Memory B cell (primary cell): ENCODE results near the gene VPS45.
A peak's percentile ranks its signal among the peaks of the same experiment; 100 is the strongest.

Source experiments
- ATAC-seq: fragments of 150-1000 bp; cut with Tn5 transposase; 2 replicates; pipeline ENCODE4 v1.10.0; 2021; ENCODE audit warnings: low read depth, mild to moderate bottlenecking, moderate library complexity
- DNase-seq, 2 donors: peaks; one replicate each; pipeline ENCODE4 v3.0.0; 2022; ENCODE audit warnings: low spot score in 2 of 2
- H3K27ac Mint-ChIP-seq: one replicate; pipeline ENCODE4 v1.8.0; 2022; ENCODE audit warnings: mild to moderate bottlenecking, moderate library complexity, mixed read lengths
- H3K27me3 Mint-ChIP-seq: one replicate; pipeline ENCODE4 v1.8.0; 2022; ENCODE audit warnings: mixed read lengths
- H3K36me3 Mint-ChIP-seq: one replicate; pipeline ENCODE4 v1.8.0; 2022; ENCODE audit warnings: mild to moderate bottlenecking, mixed read lengths
- H3K4me1 Mint-ChIP-seq: one replicate; pipeline ENCODE4 v1.8.0; 2022; ENCODE audit warnings: mixed read lengths
- H3K4me3 Mint-ChIP-seq: one replicate; pipeline ENCODE4 v1.8.0; 2022; ENCODE audit warnings: mild to moderate bottlenecking, moderate library complexity, mixed read lengths
- H3K9me3 Mint-ChIP-seq: one replicate; pipeline ENCODE4 v1.8.0; 2022; ENCODE audit warnings: mixed read lengths

The VPS45 gene

DNA sequence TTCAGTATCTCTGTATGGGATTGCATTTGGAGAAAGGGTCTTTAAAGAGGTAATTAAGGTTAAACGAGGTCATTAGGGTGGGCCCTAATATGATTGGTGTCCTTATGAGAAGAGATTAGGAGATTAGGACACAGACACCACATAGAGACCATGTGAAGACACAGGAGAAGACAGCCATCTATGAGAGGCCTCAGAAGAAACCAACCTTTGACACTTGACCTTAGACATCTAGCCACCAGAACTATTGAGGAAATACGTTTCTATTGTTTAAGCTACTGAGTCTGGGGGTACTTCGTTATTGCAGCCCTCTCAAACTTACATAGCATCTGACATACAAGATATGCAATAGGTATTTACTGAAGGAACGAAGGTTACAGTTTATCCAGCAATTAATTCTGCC lies 7.3 kb upstream of the VPS45 start:
- no peak for DNase-seq
- no peaks in the 10 kb centered on the region for H3K9me3 Mint-ChIP-seq
- ATAC-seq = no peak
- no peak overlapping the region for H3K27ac Mint-ChIP-seq
- no peak overlapping the region for H3K4me3 Mint-ChIP-seq
- H3K27me3 Mint-ChIP-seq = no peaks in the 10 kb centered on the region
- H3K36me3 Mint-ChIP-seq = no peaks in the 10 kb centered on the region
- H3K4me1 Mint-ChIP-seq = peaks cover 2% of the 10 kb centered on the region

DNA sequence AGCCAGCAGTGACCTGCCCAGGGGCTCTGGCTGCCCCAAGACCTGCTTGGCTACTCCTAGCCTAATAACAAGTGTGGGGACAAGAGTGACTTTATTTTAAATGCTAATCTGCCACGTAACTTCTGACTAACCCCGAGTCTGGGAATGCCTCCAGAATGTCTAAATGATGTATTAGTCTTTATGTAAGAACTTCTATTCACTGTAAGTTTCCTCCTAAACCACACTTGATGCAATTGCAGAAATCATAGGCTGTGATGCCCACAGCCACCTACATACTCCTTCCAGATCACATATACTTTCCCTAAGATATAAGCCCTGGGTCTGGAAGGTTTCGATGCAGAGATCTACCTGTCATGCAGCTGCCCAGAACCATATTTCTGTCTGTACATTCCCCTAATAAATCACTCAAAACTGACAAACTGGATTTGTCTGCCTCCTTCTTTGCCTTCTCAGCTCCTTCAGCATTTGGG lies 5.9 kb upstream of the VPS45 start:
- peaks cover 6% of the 10 kb centered on the region for H3K4me1 Mint-ChIP-seq
- H3K9me3 Mint-ChIP-seq = no peaks in the 10 kb centered on the region
- no peaks in the 10 kb centered on the region for H3K27me3 Mint-ChIP-seq
- ATAC-seq (no peak), DNase-seq (no peak)
- H3K36me3 Mint-ChIP-seq = no peaks in the 10 kb centered on the region
- no peak overlapping the region for H3K27ac Mint-ChIP-seq
- H3K4me3 Mint-ChIP-seq = no peak overlapping the region

DNA sequence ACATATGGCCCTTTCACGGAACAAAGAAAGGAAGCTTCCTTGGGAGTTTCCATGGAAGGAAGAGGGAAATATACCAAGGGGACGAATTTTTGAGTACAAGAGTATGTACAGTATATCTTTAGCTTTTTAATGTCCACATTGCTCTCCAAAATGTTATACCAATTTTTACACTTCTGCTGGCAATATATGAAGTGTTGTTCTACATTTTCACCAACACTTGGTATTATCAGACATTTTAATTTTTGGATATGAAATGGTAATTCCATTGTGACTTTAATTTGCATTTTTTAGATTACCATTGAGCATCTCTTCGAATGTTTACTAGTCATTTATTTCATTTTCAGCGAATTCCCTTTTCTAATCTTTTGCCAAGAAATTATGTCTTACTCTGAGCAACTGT lies 5.5 kb upstream of the VPS45 start:
- DNase-seq (no peak), ATAC-seq (no peak)
- Mint-ChIP-seq H3K27me3 (no peaks in the 10 kb centered on the region), H3K27ac (no peak overlapping the region), H3K36me3 (no peaks in the 10 kb centered on the region), H3K4me1 (peaks cover 7% of the 10 kb centered on the region), H3K9me3 (no peaks in the 10 kb centered on the region), H3K4me3 (no peak overlapping the region)

DNA sequence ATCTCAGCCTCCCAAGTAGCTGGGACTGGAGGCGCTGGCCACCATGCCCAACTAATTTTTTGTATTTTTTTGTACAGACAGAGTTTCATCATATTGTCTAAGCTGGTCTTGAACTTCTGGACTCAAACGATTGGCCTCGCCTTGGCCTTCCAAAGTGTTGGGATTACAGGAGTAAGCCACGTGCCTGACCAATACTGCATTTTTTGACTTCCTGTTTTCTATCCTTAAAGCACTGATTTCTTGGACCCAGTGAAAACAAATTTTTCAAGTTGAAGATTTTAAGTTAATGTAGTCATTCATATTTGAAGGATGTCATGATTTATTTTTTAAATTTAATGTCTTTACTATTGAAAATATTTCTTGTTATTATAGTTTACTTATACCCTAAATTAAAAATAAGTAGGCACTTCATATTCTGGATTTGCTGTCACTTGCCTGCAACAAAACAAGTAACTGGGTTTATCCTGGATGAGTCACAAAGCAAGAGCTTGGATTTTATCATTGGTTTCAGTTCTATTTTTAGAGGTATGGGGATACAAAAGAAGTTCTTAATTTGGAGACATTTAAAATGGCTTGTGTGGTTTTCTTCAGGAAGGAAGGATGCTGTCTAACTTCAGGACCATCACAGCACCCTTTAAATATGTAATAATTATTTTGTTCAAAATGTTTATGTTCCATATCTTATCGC lies 2.2 kb upstream of the VPS45 start:
- Mint-ChIP-seq H3K36me3 (peaks cover 9% of the 10 kb centered on the region), H3K27me3 (no peaks in the 10 kb centered on the region), H3K4me1 (peaks cover 15% of the 10 kb centered on the region), H3K4me3 (no peak overlapping the region), H3K27ac (no peak overlapping the region), H3K9me3 (no peaks in the 10 kb centered on the region)
- DNase-seq = no peak
- ATAC-seq = no peak

DNA sequence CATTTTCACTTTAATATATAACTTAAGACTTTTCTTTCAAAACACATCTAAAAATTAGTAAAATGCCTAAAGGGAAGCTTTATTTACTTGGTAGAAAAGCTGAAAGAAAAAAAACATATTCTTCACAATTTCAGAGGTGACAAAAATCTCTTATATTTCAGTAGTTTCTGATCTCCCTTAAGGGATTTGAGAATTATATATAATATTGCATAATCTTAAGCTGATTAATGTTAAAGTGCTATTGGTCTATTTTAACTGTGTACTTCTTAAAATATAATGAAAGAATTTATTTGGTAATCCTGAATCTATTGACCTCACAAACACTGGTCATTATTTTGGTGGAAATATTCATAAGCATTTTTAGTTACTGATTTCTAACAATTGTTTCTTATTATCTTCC lies 1.2 kb upstream of the VPS45 start:
- H3K4me1 Mint-ChIP-seq = peaks cover 15% of the 10 kb centered on the region
- peaks cover 9% of the 10 kb centered on the region for H3K36me3 Mint-ChIP-seq
- no peak for DNase-seq
- peak overlapping the region; percentile 98 for H3K4me3 Mint-ChIP-seq
- no peaks in the 10 kb centered on the region for H3K9me3 Mint-ChIP-seq
- H3K27ac Mint-ChIP-seq = peak overlapping the region; percentile 94
- no peak for ATAC-seq
- H3K27me3 Mint-ChIP-seq = no peaks in the 10 kb centered on the region

DNA sequence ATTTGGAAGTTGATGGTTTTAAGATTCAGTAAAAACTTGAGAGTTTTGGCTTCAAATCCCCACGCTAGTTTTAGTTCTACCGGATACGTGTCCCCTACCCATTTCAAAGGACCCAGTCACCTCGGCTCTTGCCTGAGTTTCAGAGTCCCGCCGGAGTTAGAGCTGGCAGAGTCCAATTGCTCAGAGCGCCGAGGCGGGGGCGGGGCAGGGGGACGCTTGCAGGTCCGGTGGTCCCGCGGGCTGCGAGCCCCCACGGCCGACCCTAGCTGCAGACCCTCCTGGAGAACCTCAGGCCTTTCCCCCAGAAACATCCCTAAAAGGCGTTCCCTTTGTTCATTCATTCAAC lies 765 bp upstream of the VPS45 start:
- Mint-ChIP-seq H3K9me3 (no peaks in the 10 kb centered on the region), H3K27me3 (no peaks in the 10 kb centered on the region), H3K4me3 (peak overlapping the region; percentile 98), H3K4me1 (peaks cover 15% of the 10 kb centered on the region), H3K36me3 (peaks cover 9% of the 10 kb centered on the region), H3K27ac (peak overlapping the region; percentile 94)
- peak; percentile 24 for ATAC-seq
- DNase-seq = peak in 1 of 2 donors; percentile 24

DNA sequence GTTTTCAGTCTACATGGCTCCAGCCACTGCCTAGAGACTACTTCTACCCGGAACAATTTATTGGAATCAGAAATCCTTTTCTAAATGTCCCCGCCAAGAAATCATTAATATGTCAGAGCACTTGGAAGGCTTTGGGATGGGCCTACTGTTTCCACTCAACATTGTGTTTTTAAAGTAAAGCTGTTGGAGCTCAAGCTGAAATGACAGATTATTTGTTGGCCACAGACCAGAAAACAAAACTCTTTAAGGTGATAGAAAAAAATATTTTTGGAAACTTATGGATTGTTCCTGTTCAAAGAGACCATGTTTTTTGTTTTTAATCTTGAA lies 496 bp downstream of the VPS45 start:
- ATAC-seq (no peak), DNase-seq (no peak)
- peaks cover 12% of the 10 kb centered on the region for H3K36me3 Mint-ChIP-seq
- peak overlapping the region; percentile 98 for H3K4me3 Mint-ChIP-seq
- no peaks in the 10 kb centered on the region for H3K27me3 Mint-ChIP-seq
- no peaks in the 10 kb centered on the region for H3K9me3 Mint-ChIP-seq
- H3K27ac Mint-ChIP-seq = peak overlapping the region; percentile 94
- H3K4me1 Mint-ChIP-seq = peaks cover 18% of the 10 kb centered on the region

DNA sequence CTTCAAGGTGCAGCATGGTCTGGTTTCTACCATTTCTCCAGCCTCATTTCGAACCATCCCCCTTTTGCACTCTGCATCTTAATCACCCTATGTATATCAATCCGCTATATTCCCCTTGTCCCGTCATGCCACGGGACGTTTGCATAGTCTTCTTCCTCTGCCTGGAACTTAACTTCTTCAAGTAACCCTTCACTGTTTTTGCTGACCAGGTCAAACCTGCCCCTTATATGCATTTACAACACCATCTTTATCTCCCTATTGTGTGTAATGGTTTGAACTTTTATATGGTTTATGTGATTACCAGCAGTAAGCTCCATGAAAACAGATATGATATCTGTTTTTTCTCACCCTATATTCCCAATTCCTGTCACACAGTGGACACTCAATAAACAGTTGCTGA lies 2.3 kb downstream of the VPS45 start:
- peaks cover 12% of the 10 kb centered on the region for H3K36me3 Mint-ChIP-seq
- H3K27ac Mint-ChIP-seq = peak overlapping the region; percentile 2
- peaks cover 16% of the 10 kb centered on the region for H3K4me1 Mint-ChIP-seq
- no peaks in the 10 kb centered on the region for H3K9me3 Mint-ChIP-seq
- H3K4me3 Mint-ChIP-seq = no peak overlapping the region
- DNase-seq = no peak
- H3K27me3 Mint-ChIP-seq = no peaks in the 10 kb centered on the region
- ATAC-seq = no peak

DNA sequence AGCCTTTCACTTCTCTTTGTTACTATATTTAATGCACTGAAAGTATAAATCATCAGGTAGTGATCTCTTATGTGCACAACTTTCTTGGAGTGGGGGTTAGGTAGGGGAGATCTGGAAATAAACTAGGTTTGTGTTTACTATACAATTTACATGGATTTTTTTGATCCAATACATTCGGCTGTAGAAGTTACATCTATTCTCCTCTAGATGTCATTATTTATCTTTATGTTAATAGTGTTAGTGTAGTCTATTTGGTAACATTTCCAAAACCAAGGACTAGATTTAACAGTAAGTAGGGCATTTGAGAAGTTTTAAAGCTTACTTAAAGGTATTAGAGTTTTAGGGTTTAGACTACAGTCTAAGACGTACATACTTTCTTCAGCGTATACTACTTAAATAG lies 5.4 kb downstream of the VPS45 start:
- H3K27ac Mint-ChIP-seq = no peak overlapping the region
- H3K36me3 Mint-ChIP-seq = peaks cover 15% of the 10 kb centered on the region
- DNase-seq (peak in 1 of 2 donors; percentile 9), ATAC-seq (peak; percentile 74)
- no peak overlapping the region for H3K4me3 Mint-ChIP-seq
- peaks cover 13% of the 10 kb centered on the region for H3K4me1 Mint-ChIP-seq
- H3K9me3 Mint-ChIP-seq = no peaks in the 10 kb centered on the region
- no peaks in the 10 kb centered on the region for H3K27me3 Mint-ChIP-seq

DNA sequence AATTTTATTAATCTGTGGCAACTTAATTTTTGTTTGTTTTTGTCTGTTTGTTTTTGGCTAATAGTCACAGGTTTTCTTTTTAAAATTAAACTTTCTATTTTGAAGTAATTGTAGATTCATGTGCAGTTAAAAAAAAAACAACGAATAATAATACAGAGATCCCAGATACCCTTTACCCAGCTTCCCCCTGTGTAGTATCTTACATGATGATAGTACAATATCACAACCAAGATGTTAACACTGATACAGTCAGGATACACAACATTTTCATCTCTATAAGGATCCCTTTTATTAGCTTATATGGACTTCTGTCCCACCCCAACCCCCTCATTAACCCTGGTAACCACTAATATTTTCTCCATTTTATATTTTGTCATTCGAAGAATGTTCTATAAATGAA lies 5.9 kb downstream of the VPS45 start:
- no peak for DNase-seq
- H3K27ac Mint-ChIP-seq = no peak overlapping the region
- H3K36me3 Mint-ChIP-seq = peaks cover 17% of the 10 kb centered on the region
- no peaks in the 10 kb centered on the region for H3K27me3 Mint-ChIP-seq
- no peaks in the 10 kb centered on the region for H3K9me3 Mint-ChIP-seq
- peaks cover 12% of the 10 kb centered on the region for H3K4me1 Mint-ChIP-seq
- no peak for ATAC-seq
- H3K4me3 Mint-ChIP-seq = no peak overlapping the region

DNA sequence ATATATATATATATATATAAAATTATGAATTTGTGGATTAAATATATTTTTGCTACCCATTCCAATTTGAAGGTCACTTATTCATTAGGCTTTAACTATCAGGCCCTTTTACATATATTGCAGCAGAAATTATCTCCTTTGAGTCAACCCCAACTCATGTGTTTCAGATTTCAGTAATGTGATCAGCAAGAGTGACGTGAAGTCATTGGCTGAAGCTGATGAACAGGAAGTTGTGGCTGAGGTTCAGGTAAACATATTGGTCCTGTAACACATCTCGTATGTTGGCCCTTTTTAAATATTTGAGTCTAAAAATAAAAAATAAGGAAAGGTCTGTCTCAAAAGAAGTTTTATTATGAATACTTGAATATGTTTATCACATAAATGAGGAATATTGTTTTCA lies 8.5 kb downstream of the VPS45 start:
- Mint-ChIP-seq H3K36me3 (peaks cover 11% of the 10 kb centered on the region), H3K4me3 (no peak overlapping the region), H3K27me3 (no peaks in the 10 kb centered on the region), H3K4me1 (peaks cover 6% of the 10 kb centered on the region), H3K9me3 (no peaks in the 10 kb centered on the region), H3K27ac (no peak overlapping the region)
- no peak for DNase-seq
- ATAC-seq = peak; percentile 69

DNA sequence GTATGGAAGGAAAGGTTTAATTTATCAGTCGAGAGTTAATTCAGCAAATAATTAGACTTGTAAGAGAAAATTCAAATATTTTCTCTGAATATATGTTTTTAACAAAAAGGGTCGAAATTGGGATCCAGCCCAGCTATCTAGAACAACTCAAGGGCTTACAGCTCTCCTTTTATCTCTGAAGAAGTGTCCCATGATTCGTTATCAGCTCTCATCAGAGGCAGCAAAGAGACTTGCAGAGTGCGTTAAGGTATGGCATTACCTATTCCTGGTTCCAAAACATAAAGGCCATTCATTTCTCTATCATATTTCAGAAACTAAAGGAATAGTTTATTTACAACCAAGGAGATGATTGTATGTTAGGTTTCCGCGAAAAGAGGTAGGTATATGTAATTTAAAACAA lies 9.4 kb downstream of the VPS45 start:
- no peaks in the 10 kb centered on the region for H3K9me3 Mint-ChIP-seq
- ATAC-seq = no peak
- no peak overlapping the region for H3K4me3 Mint-ChIP-seq
- no peak for DNase-seq
- peaks cover 6% of the 10 kb centered on the region for H3K4me1 Mint-ChIP-seq
- peaks cover 11% of the 10 kb centered on the region for H3K36me3 Mint-ChIP-seq
- H3K27ac Mint-ChIP-seq = no peak overlapping the region
- H3K27me3 Mint-ChIP-seq = no peaks in the 10 kb centered on the region

DNA sequence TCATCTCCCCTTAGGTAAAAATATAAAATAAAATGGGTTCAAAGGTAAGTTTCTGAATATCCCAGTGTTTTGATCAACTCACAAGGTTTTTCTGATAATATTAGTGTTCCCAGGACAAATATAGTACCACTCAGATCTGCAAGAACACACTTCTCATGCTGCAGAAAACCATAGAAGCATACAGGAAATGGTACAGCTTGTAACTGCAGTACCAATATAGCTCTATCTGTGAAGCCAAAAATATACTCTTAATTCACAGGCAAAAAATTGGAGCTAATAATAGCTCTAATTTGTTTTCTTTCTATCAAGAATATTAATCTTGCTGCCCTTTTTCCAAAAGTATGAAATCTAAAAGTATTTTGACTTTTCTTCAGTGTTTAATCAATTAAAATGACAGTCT lies 13.2 kb downstream of the VPS45 start:
- Mint-ChIP-seq H3K4me1 (peaks cover 6% of the 10 kb centered on the region), H3K4me3 (no peak overlapping the region), H3K27me3 (no peaks in the 10 kb centered on the region), H3K9me3 (no peaks in the 10 kb centered on the region), H3K36me3 (peaks cover 22% of the 10 kb centered on the region), H3K27ac (no peak overlapping the region)
- DNase-seq (no peak), ATAC-seq (no peak)

DNA sequence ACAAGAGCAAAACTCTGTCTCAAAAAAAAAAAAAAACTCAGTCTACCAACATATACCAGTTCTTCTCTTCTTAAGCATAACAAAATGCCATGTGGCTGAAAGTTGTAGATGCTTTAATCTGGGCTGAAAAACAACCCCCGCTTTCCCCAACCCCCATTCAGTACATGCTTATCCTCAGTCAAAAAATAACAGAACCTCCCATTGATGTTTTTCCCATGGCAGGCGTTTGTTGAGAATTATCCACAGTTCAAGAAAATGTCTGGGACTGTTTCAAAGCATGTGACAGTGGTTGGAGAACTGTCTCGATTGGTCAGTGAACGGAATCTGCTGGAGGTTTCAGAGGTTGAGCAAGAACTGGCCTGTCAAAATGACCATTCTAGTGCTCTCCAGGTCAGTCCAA lies 14.9 kb downstream of the VPS45 start:
- no peak overlapping the region for H3K4me3 Mint-ChIP-seq
- ATAC-seq (no peak), DNase-seq (no peak)
- no peaks in the 10 kb centered on the region for H3K9me3 Mint-ChIP-seq
- peaks cover 6% of the 10 kb centered on the region for H3K4me1 Mint-ChIP-seq
- no peaks in the 10 kb centered on the region for H3K27me3 Mint-ChIP-seq
- no peak overlapping the region for H3K27ac Mint-ChIP-seq
- peaks cover 22% of the 10 kb centered on the region for H3K36me3 Mint-ChIP-seq

DNA sequence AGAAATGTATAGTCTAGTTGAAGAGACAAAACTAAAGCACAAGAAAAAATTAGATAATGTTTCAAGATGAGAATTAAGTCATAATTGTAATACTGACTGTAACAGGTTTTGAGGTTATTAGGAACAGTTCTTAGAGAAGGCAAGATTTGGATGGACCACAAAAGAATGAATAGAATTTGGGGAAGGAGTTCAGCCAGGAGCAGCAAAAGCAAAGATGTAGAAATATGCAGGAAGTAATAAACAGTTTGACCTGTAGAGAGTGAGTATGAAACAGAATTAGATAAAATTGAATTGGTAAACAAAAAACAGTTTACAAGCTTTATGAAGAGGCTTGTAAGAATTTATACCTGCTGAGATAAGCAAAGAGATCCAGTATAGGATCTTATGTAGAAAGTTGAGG lies 16.3 kb downstream of the VPS45 start:
- peaks cover 6% of the 10 kb centered on the region for H3K4me1 Mint-ChIP-seq
- H3K9me3 Mint-ChIP-seq = no peaks in the 10 kb centered on the region
- H3K27me3 Mint-ChIP-seq = no peaks in the 10 kb centered on the region
- no peak for ATAC-seq
- DNase-seq = no peak
- H3K4me3 Mint-ChIP-seq = no peak overlapping the region
- H3K27ac Mint-ChIP-seq = no peak overlapping the region
- H3K36me3 Mint-ChIP-seq = peaks cover 20% of the 10 kb centered on the region
